Measurements from ENCODE around the gene PTGDR2. TPM values are rescaled to one million over a fixed set of nuclear protein-coding genes. Genes with fewer than 3 reads are reported as not detected.

Gene PTGDR2
- total RNA-seq, 1 experiment from 2014 or later: 0.07 TPM

- Mint-ChIP-seq H3K9me3 (no peaks in the 10 kb centered on the region), H3K4me3 (no peak overlapping the region), H3K4me1 (peaks cover 10% of the 10 kb centered on the region), H3K27ac (no peak overlapping the region), H3K36me3 (no peaks in the 10 kb centered on the region), H3K27me3 (ENCODE audit: low read depth) (peaks cover 13% of the 10 kb centered on the region)
- ChIA-PET POLR2A (no interaction called here), CTCF (interaction anchor here (1.0 to 5.4 kb wide), 7 partner anchors 9 to 87 kb away, joined by 3 to 57 read pairs (median 7); partner anchors contain the start of genes TMEM132A and ZP1)
- DNase-seq (ENCODE audit: low spot score) (no peak), ATAC-seq (no peak)
- TF ChIP-seq, protein P1, sequence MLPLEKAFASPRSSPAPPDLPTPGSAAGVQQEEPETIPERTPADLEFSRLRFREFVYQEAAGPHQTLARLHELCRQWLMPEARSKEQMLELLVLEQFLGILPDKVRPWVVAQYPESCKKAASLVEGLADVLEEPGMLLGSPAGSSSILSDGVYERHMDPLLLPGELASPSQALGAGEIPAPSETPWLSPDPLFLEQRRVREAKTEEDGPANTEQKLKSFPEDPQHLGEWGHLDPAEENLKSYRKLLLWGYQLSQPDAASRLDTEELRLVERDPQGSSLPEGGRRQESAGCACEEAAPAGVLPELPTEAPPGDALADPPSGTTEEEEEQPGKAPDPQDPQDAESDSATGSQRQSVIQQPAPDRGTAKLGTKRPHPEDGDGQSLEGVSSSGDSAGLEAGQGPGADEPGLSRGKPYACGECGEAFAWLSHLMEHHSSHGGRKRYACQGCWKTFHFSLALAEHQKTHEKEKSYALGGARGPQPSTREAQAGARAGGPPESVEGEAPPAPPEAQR (CRISPR knock-in tag; IDR thresholded peaks at IDR 0.05): no peak
- no peak for TF ChIP-seq ZNF121 (CRISPR knock-in tag; IDR thresholded peaks at IDR 0.05)
- TF ChIP-seq SP1 (CRISPR knock-in tag; conservative IDR thresholded peaks at IDR 0.05): no peak
- no peak for TF ChIP-seq FOXK1 (CRISPR knock-in tag; IDR thresholded peaks at IDR 0.05)
- TF ChIP-seq GRHL2 (CRISPR knock-in tag; IDR thresholded peaks at IDR 0.05; ENCODE audit: insufficient replicate concordance, severe bottlenecking): no peak
- no peak for TF ChIP-seq KAT7 (CRISPR knock-in tag; IDR thresholded peaks at IDR 0.05; ENCODE audit: borderline replicate concordance)
- TF ChIP-seq ZNF423 (CRISPR knock-in tag; IDR thresholded peaks at IDR 0.05): no peak
- no peak for TF ChIP-seq CREB1 (CRISPR knock-in tag; IDR thresholded peaks at IDR 0.05)
- no peak for TF ChIP-seq TEAD1 (CRISPR knock-in tag; IDR thresholded peaks at IDR 0.05)
- no peak for TF ChIP-seq PREB (CRISPR knock-in tag; IDR thresholded peaks at IDR 0.05; ENCODE audit: borderline replicate concordance)
- TF ChIP-seq TCF7 (CRISPR knock-in tag; IDR thresholded peaks at IDR 0.05; ENCODE audit: low read depth): no peak
- no peak for TF ChIP-seq PRRX2 (CRISPR knock-in tag; IDR thresholded peaks at IDR 0.05)
Observed at GRCh38 chr11:60836866-60837515, 18.8 kb downstream of the PTGDR2 start.

- Mint-ChIP-seq H3K9me3 (no peaks in the 10 kb centered on the region), H3K27ac (no peak overlapping the region), H3K4me1 (no peaks in the 10 kb centered on the region), H3K27me3 (ENCODE audit: low read depth) (peaks cover 13% of the 10 kb centered on the region), H3K36me3 (no peaks in the 10 kb centered on the region), H3K4me3 (no peak overlapping the region)
- no peak for DNase-seq (ENCODE audit: low spot score)
- CTCF ChIA-PET: interaction anchor here (2.7 to 5.4 kb wide), 2 partner anchors 52 to 64 kb away, joined by 9 to 57 read pairs; no protein-coding TSS in a partner anchor
- POLR2A ChIA-PET: no interaction called here
- ATAC-seq: no peak
- TF ChIP-seq ELF4 (CRISPR knock-in tag; IDR thresholded peaks at IDR 0.05; ENCODE audit: low read depth) (no peak), NFE2L1 (CRISPR knock-in tag; IDR thresholded peaks at IDR 0.05) (no peak), ZMAT4 (CRISPR knock-in tag; IDR thresholded peaks at IDR 0.05) (no peak), SMAD3 (CRISPR knock-in tag; IDR thresholded peaks at IDR 0.05; ENCODE audit: borderline replicate concordance) (no peak), HMGA2 (CRISPR knock-in tag; IDR thresholded peaks at IDR 0.05) (no peak), ESRRA (CRISPR knock-in tag; IDR thresholded peaks at IDR 0.05; ENCODE audit: borderline replicate concordance) (no peak), ZBTB21 (CRISPR knock-in tag; IDR thresholded peaks at IDR 0.05; ENCODE audit: borderline replicate concordance) (no peak), CREM (CRISPR knock-in tag; IDR thresholded peaks at IDR 0.05) (no peak), ZNF232 (CRISPR knock-in tag; IDR thresholded peaks at IDR 0.05) (no peak), TCF7 (CRISPR knock-in tag; IDR thresholded peaks at IDR 0.05; ENCODE audit: low read depth) (no peak), FOXJ3 (CRISPR knock-in tag; IDR thresholded peaks at IDR 0.05; ENCODE audit: borderline replicate concordance) (no peak), SMAD4 (CRISPR knock-in tag; IDR thresholded peaks at IDR 0.05) (no peak), GRHL2 (CRISPR knock-in tag; IDR thresholded peaks at IDR 0.05; ENCODE audit: insufficient replicate concordance, severe bottlenecking) (no peak), SP1 (CRISPR knock-in tag; conservative IDR thresholded peaks at IDR 0.05) (no peak), CBFB (CRISPR knock-in tag; IDR thresholded peaks at IDR 0.05; ENCODE audit: low read depth) (no peak)
- TF ChIP-seq, protein P1 (CRISPR knock-in tag; IDR thresholded peaks at IDR 0.05): no peak
- TF ChIP-seq, protein P2, sequence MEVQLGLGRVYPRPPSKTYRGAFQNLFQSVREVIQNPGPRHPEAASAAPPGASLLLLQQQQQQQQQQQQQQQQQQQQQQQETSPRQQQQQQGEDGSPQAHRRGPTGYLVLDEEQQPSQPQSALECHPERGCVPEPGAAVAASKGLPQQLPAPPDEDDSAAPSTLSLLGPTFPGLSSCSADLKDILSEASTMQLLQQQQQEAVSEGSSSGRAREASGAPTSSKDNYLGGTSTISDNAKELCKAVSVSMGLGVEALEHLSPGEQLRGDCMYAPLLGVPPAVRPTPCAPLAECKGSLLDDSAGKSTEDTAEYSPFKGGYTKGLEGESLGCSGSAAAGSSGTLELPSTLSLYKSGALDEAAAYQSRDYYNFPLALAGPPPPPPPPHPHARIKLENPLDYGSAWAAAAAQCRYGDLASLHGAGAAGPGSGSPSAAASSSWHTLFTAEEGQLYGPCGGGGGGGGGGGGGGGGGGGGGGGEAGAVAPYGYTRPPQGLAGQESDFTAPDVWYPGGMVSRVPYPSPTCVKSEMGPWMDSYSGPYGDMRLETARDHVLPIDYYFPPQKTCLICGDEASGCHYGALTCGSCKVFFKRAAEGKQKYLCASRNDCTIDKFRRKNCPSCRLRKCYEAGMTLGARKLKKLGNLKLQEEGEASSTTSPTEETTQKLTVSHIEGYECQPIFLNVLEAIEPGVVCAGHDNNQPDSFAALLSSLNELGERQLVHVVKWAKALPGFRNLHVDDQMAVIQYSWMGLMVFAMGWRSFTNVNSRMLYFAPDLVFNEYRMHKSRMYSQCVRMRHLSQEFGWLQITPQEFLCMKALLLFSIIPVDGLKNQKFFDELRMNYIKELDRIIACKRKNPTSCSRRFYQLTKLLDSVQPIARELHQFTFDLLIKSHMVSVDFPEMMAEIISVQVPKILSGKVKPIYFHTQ (CRISPR knock-in tag; IDR thresholded peaks at IDR 0.05): no peak
- TF ChIP-seq, protein P3, sequence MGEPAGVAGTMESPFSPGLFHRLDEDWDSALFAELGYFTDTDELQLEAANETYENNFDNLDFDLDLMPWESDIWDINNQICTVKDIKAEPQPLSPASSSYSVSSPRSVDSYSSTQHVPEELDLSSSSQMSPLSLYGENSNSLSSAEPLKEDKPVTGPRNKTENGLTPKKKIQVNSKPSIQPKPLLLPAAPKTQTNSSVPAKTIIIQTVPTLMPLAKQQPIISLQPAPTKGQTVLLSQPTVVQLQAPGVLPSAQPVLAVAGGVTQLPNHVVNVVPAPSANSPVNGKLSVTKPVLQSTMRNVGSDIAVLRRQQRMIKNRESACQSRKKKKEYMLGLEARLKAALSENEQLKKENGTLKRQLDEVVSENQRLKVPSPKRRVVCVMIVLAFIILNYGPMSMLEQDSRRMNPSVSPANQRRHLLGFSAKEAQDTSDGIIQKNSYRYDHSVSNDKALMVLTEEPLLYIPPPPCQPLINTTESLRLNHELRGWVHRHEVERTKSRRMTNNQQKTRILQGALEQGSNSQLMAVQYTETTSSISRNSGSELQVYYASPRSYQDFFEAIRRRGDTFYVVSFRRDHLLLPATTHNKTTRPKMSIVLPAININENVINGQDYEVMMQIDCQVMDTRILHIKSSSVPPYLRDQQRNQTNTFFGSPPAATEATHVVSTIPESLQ (CRISPR knock-in tag; IDR thresholded peaks at IDR 0.05): no peak
Observed at GRCh38 chr11:60835534-60835846, 20.3 kb downstream of the PTGDR2 start.
